H1 (cell line): ENCODE results near the gene LMX1B. TPM values are rescaled to one million over a fixed set of nuclear protein-coding genes. Genes with fewer than 3 reads are reported as not detected.
A peak's percentile ranks its signal among the peaks of the same experiment; 100 is the strongest.

ENCODE experiments used
- BACH1 ChIP-seq: IDR thresholded peaks from 2 replicates; pipeline ENCODE4 v1.6.1; 2012; ENCODE audit warnings: low read length, improper control_type of control experiment
- BCL11A ChIP-seq, 2 experiments: IDR thresholded peaks; one replicate each; pipeline ENCODE4 v1.6.1; 2011; ENCODE audit warnings: low read depth in 2 of 2, low read length in 2 of 2, mild to moderate bottlenecking in 2 of 2
- CEBPB ChIP-seq: IDR thresholded peaks from 2 replicates; pipeline ENCODE4 v1.6.1; 2012; ENCODE audit warnings: low read depth, low read length
- CHD2 ChIP-seq: IDR thresholded peaks from 2 replicates; pipeline ENCODE4 v1.6.1; 2012; ENCODE audit warnings: low read length, improper control_type of control experiment
- CHD7 ChIP-seq: fragments of 300-600 bp; sonication (generic); IDR thresholded peaks from 2 replicates; pipeline ENCODE4 v1.7.1; 2012; ENCODE audit warnings: low read length, moderate library complexity, mild to moderate bottlenecking, inconsistent platforms; ENCODE audit not compliant: insufficient replicate concordance
- CREB1 ChIP-seq: IDR thresholded peaks from 2 replicates; pipeline ENCODE4 v1.6.1; 2012; ENCODE audit warnings: inconsistent platforms
- POLR2AphosphoS5 ChIP-seq: IDR thresholded peaks from 2 replicates; pipeline ENCODE4 v1.6.1; 2011; ENCODE audit warnings: low read depth, low read length
- RFX5 ChIP-seq: IDR thresholded peaks from 2 replicates; pipeline ENCODE4 v1.6.1; 2011; ENCODE audit warnings: low read depth, low read length, improper control_type of control experiment, borderline replicate concordance
- SAP30 ChIP-seq: fragments of 300-600 bp; sonication (generic); IDR thresholded peaks from 2 replicates; pipeline ENCODE4 v1.7.1; 2012; ENCODE audit warnings: low read length, moderate library complexity, mild to moderate bottlenecking, inconsistent platforms; ENCODE audit not compliant: insufficient read depth, insufficient replicate concordance
- TAF1 ChIP-seq: IDR thresholded peaks from 2 replicates; pipeline ENCODE4 v1.6.1; 2011; ENCODE audit warnings: mild to moderate bottlenecking, low read depth, low read length
- TAF7 ChIP-seq: optimal IDR thresholded peaks from 2 replicates; pipeline ENCODE3; 2011; ENCODE audit warnings: low read depth, mild to moderate bottlenecking, inconsistent platforms, low read length, moderate library complexity, borderline replicate concordance
- USF2 ChIP-seq: IDR thresholded peaks from 2 replicates; pipeline ENCODE4 v1.6.1; 2011; ENCODE audit warnings: low read length, improper control_type of control experiment
- polyA plus RNA-seq, 7 experiments: library from polyadenylated mRNA; depleted of rRNA in 3 of 7; stranded (reverse) in 5 of 7; unstranded in 2 of 7; fragments of >200 nt in 5 of 7; fragments of 200-250 nt in 2 of 7; gene quantifications; 1 replicate in 5 of 7; 2 replicates in 1 of 7; 4 replicates in 1 of 7; pipeline versions ENCODE4 v1.2.1 to v1.2.3, GENCODE V29; 2011 to 2013; ENCODE audit warnings: missing spikeins in 2 of 7, mixed read lengths in 2 of 7
- total RNA-seq: library from RNA; stranded (reverse); fragmentation: NEBNext Ultra II Directional; extraction: Animal tissue kit (Norgen Biotek cat#: 25700); gene quantifications from 2 replicates; pipeline ENCODE4 v1.2.1, GENCODE V29; 2021

Gene LMX1B
- total and polyA plus RNA-seq, 2 of the 8 experiments (the other 6 are each of a cell fraction or from before 2014, with no cell fraction given) = 0.09 to 0.37 TPM

- no peak for TF ChIP-seq CHD7
- peak; percentile 26; the same call in 1 of the 2 replicates for TF ChIP-seq POLR2AphosphoS5
- no peak for TF ChIP-seq CEBPB
- no peak for TF ChIP-seq TAF1
- TF ChIP-seq USF2 = no peak
- 0 out of 2 replicates have a peak, but pooled peaks have one; percentile 27 for TF ChIP-seq CREB1
- no peak for TF ChIP-seq BCL11A (IDR thresholded peaks at IDR 0.05; ENCODE audit: low read depth in 2 of 2, low read length in 2 of 2)
- TF ChIP-seq SAP30 = no peak
- no peak for TF ChIP-seq TAF7
- no peak for TF ChIP-seq CHD2
- TF ChIP-seq BACH1 = no peak
- TF ChIP-seq RFX5 = no peak
Measured at GRCh38 chr9:126719618-126720031, 105.9 kb downstream of the LMX1B start (continued).
